Measurements from ENCODE around the gene HYAL1.

DNA sequence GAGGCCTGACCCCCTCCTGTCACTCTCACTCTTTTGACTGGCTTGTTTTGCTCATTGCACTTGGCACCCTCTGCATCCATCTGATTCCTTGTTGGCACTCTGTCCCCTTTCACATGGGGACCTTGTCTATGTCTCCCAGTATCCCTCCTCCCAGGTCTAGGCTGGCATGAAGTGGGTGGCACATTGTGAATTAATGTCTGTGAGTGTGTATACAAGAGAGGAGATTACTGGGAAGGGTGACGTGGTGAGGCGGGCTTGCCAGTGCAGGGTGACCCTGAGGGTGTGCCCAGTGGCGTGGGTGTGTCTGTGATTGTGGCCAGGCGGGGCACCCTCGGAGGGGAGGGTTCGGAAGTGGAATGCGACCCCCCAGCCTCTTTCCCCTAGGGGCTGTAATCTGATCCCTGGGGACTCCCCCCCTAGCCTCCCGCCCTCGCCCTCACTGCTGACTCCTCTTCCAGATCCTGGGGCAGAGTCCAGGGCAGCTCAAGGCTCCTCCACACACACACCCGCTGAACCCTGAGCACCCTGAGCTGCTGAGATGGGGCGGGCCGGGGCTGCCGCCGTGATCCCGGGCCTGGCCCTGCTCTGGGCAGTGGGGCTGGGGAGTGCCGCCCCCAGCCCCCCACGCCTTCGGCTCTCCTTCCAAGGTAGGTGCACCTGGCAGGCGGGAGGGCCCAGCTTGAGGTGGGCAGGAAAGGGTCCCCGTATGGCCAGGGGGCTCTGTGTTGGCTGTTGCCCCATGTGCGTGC is 34.5 kb downstream of the HYAL1 start, which contains the start of gene SEMA3B:
- TF ChIP-seq, protein P1, sequence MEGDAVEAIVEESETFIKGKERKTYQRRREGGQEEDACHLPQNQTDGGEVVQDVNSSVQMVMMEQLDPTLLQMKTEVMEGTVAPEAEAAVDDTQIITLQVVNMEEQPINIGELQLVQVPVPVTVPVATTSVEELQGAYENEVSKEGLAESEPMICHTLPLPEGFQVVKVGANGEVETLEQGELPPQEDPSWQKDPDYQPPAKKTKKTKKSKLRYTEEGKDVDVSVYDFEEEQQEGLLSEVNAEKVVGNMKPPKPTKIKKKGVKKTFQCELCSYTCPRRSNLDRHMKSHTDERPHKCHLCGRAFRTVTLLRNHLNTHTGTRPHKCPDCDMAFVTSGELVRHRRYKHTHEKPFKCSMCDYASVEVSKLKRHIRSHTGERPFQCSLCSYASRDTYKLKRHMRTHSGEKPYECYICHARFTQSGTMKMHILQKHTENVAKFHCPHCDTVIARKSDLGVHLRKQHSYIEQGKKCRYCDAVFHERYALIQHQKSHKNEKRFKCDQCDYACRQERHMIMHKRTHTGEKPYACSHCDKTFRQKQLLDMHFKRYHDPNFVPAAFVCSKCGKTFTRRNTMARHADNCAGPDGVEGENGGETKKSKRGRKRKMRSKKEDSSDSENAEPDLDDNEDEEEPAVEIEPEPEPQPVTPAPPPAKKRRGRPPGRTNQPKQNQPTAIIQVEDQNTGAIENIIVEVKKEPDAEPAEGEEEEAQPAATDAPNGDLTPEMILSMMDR (IDR thresholded peaks at IDR 0.05) = no peak
- TF ChIP-seq POLR2A (IDR thresholded peaks at IDR 0.05) = no peak

Data from breast epithelium (tissue), 3 donors.